Measurements from ENCODE around the gene RGS18. TPM values are rescaled to one million over a fixed set of nuclear protein-coding genes. Genes with fewer than 3 reads are reported as not detected.

The RGS18 gene
- total and polyA plus RNA-seq, 2 of the 13 experiments (the other 11 are each of a cell fraction or from before 2014, with no cell fraction given): not detected

GRCh38 chr1:192133350-192133926, 24.8 kb upstream of the RGS18 start (continued):
- TF ChIP-seq XBP1 (CRISPR knock-in tag; IDR thresholded peaks at IDR 0.05) (no peak), REL (CRISPR knock-in tag; conservative IDR thresholded peaks at IDR 0.05) (no peak), ZNF83 (CRISPR knock-in tag; IDR thresholded peaks at IDR 0.05; ENCODE audit: borderline replicate concordance) (no peak)

DNA sequence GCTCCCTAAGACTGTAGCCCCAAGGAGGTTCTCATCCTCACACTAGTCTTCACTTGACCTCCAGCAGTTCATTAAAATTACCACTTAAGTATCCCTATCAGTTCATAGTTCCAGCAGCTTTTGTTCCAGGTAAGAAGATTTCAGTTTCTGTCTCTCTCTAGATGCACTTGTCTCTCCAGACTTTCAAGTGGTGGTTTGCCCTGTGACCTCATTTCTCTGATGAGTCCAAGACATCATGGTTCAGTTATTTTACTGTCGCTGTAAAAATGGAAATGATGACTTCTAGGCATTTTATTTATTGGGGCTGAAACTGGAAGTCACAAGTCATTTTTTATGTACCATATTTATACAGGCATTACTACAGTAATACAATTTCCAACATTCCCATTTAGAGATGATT, 17.9 kb upstream of the RGS18 start:
- no peak overlapping the region for H2AFZ ChIP-seq (ENCODE audit: low read length)
- H3K9ac ChIP-seq (ENCODE audit: insufficient read depth, low read depth, low read length): no peak overlapping the region
- no peak overlapping the region for H3K27ac ChIP-seq (ENCODE audit: extremely low read length, insufficient read depth, low read length)
- no peaks in the 10 kb centered on the region for H3K4me1 ChIP-seq (ENCODE audit: insufficient read depth, low read length)
- H3K4me2 ChIP-seq (ENCODE audit: low read depth, low read length): no peak overlapping the region
- ChIA-PET CTCF (ENCODE audit: low intra/inter-chr PET ratio, low total read pairs) (no interaction called here), POLR2A (no interaction called here)
- WGBS (ENCODE audit: low lambda C conversion rate): 4% methylated on average over 1 of the region's 1 CpG
- H3K36me3 ChIP-seq (replicated peaks in 1 of 2; ENCODE audit: control insufficient read depth in 1 of 2, insufficient read depth in 2 of 2, low read length in 2 of 2): no peaks in the 10 kb centered on the region
- no TSS peak for BruUV-seq (replicated peaks)
- ATAC-seq (no peak), DNase-seq (ENCODE audit: low spot score) (no peak), FAIRE-seq (no peak)
- H4K20me1 ChIP-seq (ENCODE audit: insufficient read depth, low read length): no peaks in the 10 kb centered on the region
- no peaks in the 10 kb centered on the region for H3K9me3 ChIP-seq (ENCODE audit: low read length)
- H3K27me3 ChIP-seq (ENCODE audit: control insufficient read depth in 1 of 2, insufficient read depth in 2 of 2, low read length in 2 of 2): no peaks in the 10 kb centered on the region
- in situ Hi-C loops (cut with HindIII; ENCODE audit: extremely low pct_ligation_motif_present, low pct_unique_long_range_greater_than_20kb): no loop called here
- no peak overlapping the region for H3K4me3 ChIP-seq (replicated peaks in 1 of 3; ENCODE audit: insufficient read depth in 1 of 3, low read depth in 2 of 3, low read length in 3 of 3)
- H3K79me2 ChIP-seq (ENCODE audit: insufficient read depth, low read length): no peaks in the 10 kb centered on the region
- intact Hi-C loops (cut with micrococcal nuclease; ENCODE audit: unreplicated experiment): no loop called here
- TF ChIP-seq ZBTB40 (IDR thresholded peaks at IDR 0.05) (no peak), ZBTB40 (CRISPR knock-in tag; IDR thresholded peaks at IDR 0.05) (no peak), ZNF775 (CRISPR knock-in tag; IDR thresholded peaks at IDR 0.05; ENCODE audit: borderline replicate concordance) (no peak), ZNF205 (CRISPR knock-in tag; IDR thresholded peaks at IDR 0.05) (no peak), SMC3 (IDR thresholded peaks at IDR 0.05; ENCODE audit: low read length) (no peak), POLR2G (IDR thresholded peaks at IDR 0.05; ENCODE audit: low read depth, low read length) (no peak), SPEN (CRISPR knock-in tag; IDR thresholded peaks at IDR 0.05; ENCODE audit: low read depth) (no peak)
- TF ChIP-seq, protein P1, sequence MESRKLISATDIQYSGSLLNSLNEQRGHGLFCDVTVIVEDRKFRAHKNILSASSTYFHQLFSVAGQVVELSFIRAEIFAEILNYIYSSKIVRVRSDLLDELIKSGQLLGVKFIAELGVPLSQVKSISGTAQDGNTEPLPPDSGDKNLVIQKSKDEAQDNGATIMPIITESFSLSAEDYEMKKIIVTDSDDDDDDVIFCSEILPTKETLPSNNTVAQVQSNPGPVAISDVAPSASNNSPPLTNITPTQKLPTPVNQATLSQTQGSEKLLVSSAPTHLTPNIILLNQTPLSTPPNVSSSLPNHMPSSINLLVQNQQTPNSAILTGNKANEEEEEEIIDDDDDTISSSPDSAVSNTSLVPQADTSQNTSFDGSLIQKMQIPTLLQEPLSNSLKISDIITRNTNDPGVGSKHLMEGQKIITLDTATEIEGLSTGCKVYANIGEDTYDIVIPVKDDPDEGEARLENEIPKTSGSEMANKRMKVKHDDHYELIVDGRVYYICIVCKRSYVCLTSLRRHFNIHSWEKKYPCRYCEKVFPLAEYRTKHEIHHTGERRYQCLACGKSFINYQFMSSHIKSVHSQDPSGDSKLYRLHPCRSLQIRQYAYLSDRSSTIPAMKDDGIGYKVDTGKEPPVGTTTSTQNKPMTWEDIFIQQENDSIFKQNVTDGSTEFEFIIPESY (CRISPR knock-in tag; IDR thresholded peaks at IDR 0.05): no peak
- TF ChIP-seq, protein P2, sequence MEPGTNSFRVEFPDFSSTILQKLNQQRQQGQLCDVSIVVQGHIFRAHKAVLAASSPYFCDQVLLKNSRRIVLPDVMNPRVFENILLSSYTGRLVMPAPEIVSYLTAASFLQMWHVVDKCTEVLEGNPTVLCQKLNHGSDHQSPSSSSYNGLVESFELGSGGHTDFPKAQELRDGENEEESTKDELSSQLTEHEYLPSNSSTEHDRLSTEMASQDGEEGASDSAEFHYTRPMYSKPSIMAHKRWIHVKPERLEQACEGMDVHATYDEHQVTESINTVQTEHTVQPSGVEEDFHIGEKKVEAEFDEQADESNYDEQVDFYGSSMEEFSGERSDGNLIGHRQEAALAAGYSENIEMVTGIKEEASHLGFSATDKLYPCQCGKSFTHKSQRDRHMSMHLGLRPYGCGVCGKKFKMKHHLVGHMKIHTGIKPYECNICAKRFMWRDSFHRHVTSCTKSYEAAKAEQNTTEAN (CRISPR knock-in tag; conservative IDR thresholded peaks at IDR 0.05): no peak
